Caco-2 (cell line): ENCODE results near the gene LRRC59. TPM values are rescaled to one million over a fixed set of nuclear protein-coding genes. Genes with fewer than 3 reads are reported as not detected.

Experiments
- BruUV-seq: library from RNA; stranded (reverse); fragments of 400-500 nt; replicated peaks from 2 replicates; lab custom pipeline; 2021; lab: Mats Ljungman, UMichigan
- CTCF ChIA-PET: fragments of 300-600 bp; sonication (Branson Sonifier 250); formaldehyde crosslinking; loops from one replicate; lab custom pipeline; 2022; ENCODE audit warnings: antibody characterized with exemption; lab: Charles Lee
- POLR2A ChIA-PET: fragments of 300-600 bp; sonication (Branson Sonifier 250); formaldehyde crosslinking; loops from one replicate; lab custom pipeline; 2022; ENCODE audit warnings: antibody characterized with exemption; lab: Charles Lee
- DNase-seq, 2 experiments: peaks; one replicate each; pipeline versions ENCODE4 v3.0.0 to v3.0.0-alpha.2; 2020 to 2022
- H3K27me3 ChIP-seq: replicated peaks from 2 replicates; pipeline ENCODE4 v1.6.0; 2011; ENCODE audit warnings: low read length; ENCODE audit not compliant: control insufficient read depth, insufficient read depth
- H3K36me3 ChIP-seq: 2 replicates; pipeline ENCODE4 v1.5.1; 2011; ENCODE audit warnings: low read length; ENCODE audit not compliant: control insufficient read depth, insufficient read depth
- H3K4me1 ChIP-seq: fragments of 250-450 bp; sonication (Bioruptor Pico); 2 replicates; pipeline ENCODE4 v1.5.1; 2020; ENCODE audit warnings: mild to moderate bottlenecking
- H3K4me3 ChIP-seq: 2 replicates; pipeline ENCODE4 v1.5.1; 2011; ENCODE audit warnings: low read depth, mild to moderate bottlenecking, control low read depth, low read length
- H3K9me3 ChIP-seq: fragments of 250-450 bp; sonication (Bioruptor Pico); 2 replicates; pipeline ENCODE4 v1.5.1; 2020; ENCODE audit warnings: mild to moderate bottlenecking, moderate library complexity
- H3K27ac Mint-ChIP-seq: one replicate; pipeline ENCODE4 v1.8.0; 2022; ENCODE audit warnings: mixed read lengths; ENCODE audit not compliant: unreplicated experiment
- H3K27me3 Mint-ChIP-seq: one replicate; pipeline ENCODE4 v1.8.0; 2022; ENCODE audit warnings: mixed read lengths; ENCODE audit not compliant: insufficient read depth, unreplicated experiment
- H3K36me3 Mint-ChIP-seq: one replicate; pipeline ENCODE4 v1.8.0; 2022; ENCODE audit warnings: mild to moderate bottlenecking, mixed read lengths; ENCODE audit not compliant: insufficient read depth, unreplicated experiment
- H3K4me1 Mint-ChIP-seq: one replicate; pipeline ENCODE4 v1.8.0; 2022; ENCODE audit warnings: low read depth, mixed read lengths; ENCODE audit not compliant: unreplicated experiment
- H3K4me3 Mint-ChIP-seq: one replicate; pipeline ENCODE4 v1.8.0; 2022; ENCODE audit warnings: mild to moderate bottlenecking, moderate library complexity, mixed read lengths; ENCODE audit not compliant: unreplicated experiment
- H3K9me3 Mint-ChIP-seq: one replicate; pipeline ENCODE4 v1.8.0; 2022; ENCODE audit warnings: mixed read lengths; ENCODE audit not compliant: unreplicated experiment
- CTCF ChIP-seq, 2 experiments: fragments of 200-600 bp in 1 of 2; IDR thresholded peaks; 1 replicate in 1 of 2; 2 replicates in 1 of 2; pipeline versions ENCODE4 v1.5.1 to v1.8.0; 2011 to 2022; ENCODE audit warnings: antibody characterized with exemption in 1 of 2, control low read depth in 1 of 2, inconsistent platforms in 1 of 2, low read depth in 1 of 2, low read length in 1 of 2, mild to moderate bottlenecking in 1 of 2, moderate library complexity in 1 of 2; ENCODE audit not compliant: insufficient read depth in 1 of 2, severe bottlenecking in 1 of 2, unreplicated experiment in 1 of 2
- intact Hi-C: fragments of 100-400 bp; cut with micrococcal nuclease; formaldehyde crosslinking; loops from one replicate; pipeline ENCODE4 v1.10.0; 2022; ENCODE audit not compliant: unreplicated experiment
- total RNA-seq: library from RNA; stranded (reverse); gene quantifications from 2 replicates; pipeline ENCODE4 v1.2.3, GENCODE V29; 2022

The LRRC59 gene
- total RNA-seq, 1 experiment from 2014 or later: 324 TPM

GRCh38 chr17:50424246-50424995, 27.1 kb upstream of the LRRC59 start:
- peak in 1 of 2 experiments; percentile 50 for DNase-seq
- intact Hi-C loops: no loop called here
- H3K9me3 ChIP-seq: no peaks in the 10 kb centered on the region
- no TSS peak for BruUV-seq
- H3K27me3 Mint-ChIP-seq: no peaks in the 10 kb centered on the region
- H3K4me1 Mint-ChIP-seq: peaks cover 50% of the 10 kb centered on the region
- no peaks in the 10 kb centered on the region for H3K9me3 Mint-ChIP-seq
- peak overlapping the region; percentile 34 for H3K4me3 Mint-ChIP-seq
- no peaks in the 10 kb centered on the region for H3K36me3 Mint-ChIP-seq
- TF ChIP-seq CTCF (IDR thresholded peaks at IDR 0.05; ENCODE audit: insufficient read depth in 1 of 2, low read depth in 1 of 2, low read length in 1 of 2, severe bottlenecking in 1 of 2, unreplicated experiment in 1 of 2): no peak
- POLR2A ChIA-PET: no interaction called here
- CTCF ChIA-PET: interaction anchor here (1.0 to 3.6 kb wide), 3 partner anchors 19 to 60 kb away, joined by 3 to 40 read pairs (median 4); partner anchors contain the start of gene LRRC59
- no peaks in the 10 kb centered on the region for H3K36me3 ChIP-seq
- H3K4me3 ChIP-seq: no peak overlapping the region
- peaks cover 54% of the 10 kb centered on the region for H3K4me1 ChIP-seq
- no peaks in the 10 kb centered on the region for H3K27me3 ChIP-seq
- H3K27ac Mint-ChIP-seq: peak overlapping the region; percentile 54

GRCh38 chr17:50423553-50424159, 26.3 kb upstream of the LRRC59 start:
- no TSS peak for BruUV-seq
- H3K27me3 Mint-ChIP-seq: peaks cover 3% of the 10 kb centered on the region
- Histone ChIP-seq H3K9me3 (0 out of 2 replicates have a peak, but pooled peaks cover 3% of the 10 kb centered on the region), H3K4me1 (peaks cover 46% of the 10 kb centered on the region), H3K4me3 (no peak overlapping the region), H3K36me3 (no peaks in the 10 kb centered on the region), H3K27me3 (no peaks in the 10 kb centered on the region)
- peak overlapping the region; percentile 54 for H3K27ac Mint-ChIP-seq
- TF ChIP-seq CTCF (IDR thresholded peaks at IDR 0.05; ENCODE audit: insufficient read depth in 1 of 2, low read depth in 1 of 2, low read length in 1 of 2, severe bottlenecking in 1 of 2, unreplicated experiment in 1 of 2): no peak
- H3K9me3 Mint-ChIP-seq: peaks cover 7% of the 10 kb centered on the region
- ChIA-PET CTCF (interaction anchor here (1.4 kb wide), 1 partner anchor 20 kb away, joined by 3 read pairs; no protein-coding TSS in a partner anchor), POLR2A (no interaction called here)
- H3K4me3 Mint-ChIP-seq: peak overlapping the region; percentile 34
- peaks cover 44% of the 10 kb centered on the region for H3K4me1 Mint-ChIP-seq
- no peaks in the 10 kb centered on the region for H3K36me3 Mint-ChIP-seq
- DNase-seq: peak; percentile 65 to 85
- intact Hi-C loops: no loop called here

- POLR2A ChIA-PET: no interaction called here
- no peak for TF ChIP-seq CTCF (IDR thresholded peaks at IDR 0.05; ENCODE audit: insufficient read depth in 1 of 2, low read depth in 1 of 2, low read length in 1 of 2, severe bottlenecking in 1 of 2, unreplicated experiment in 1 of 2)
- BruUV-seq: no TSS peak
- H3K4me3 ChIP-seq: no peak overlapping the region
- H3K4me3 Mint-ChIP-seq: no peak overlapping the region
- H3K4me1 Mint-ChIP-seq: peaks cover 40% of the 10 kb centered on the region
- H3K36me3 Mint-ChIP-seq: no peaks in the 10 kb centered on the region
- H3K27me3 ChIP-seq: no peaks in the 10 kb centered on the region
- peaks cover 7% of the 10 kb centered on the region for H3K27me3 Mint-ChIP-seq
- no peak overlapping the region for H3K27ac Mint-ChIP-seq
- CTCF ChIA-PET: interaction anchor here (0.6 to 2.7 kb wide), 3 partner anchors 13 to 634 kb away, joined by 3 to 13 read pairs (median 3); partner anchors contain the start of gene LRRC59
- peaks cover 11% of the 10 kb centered on the region for H3K9me3 Mint-ChIP-seq
- no peak for DNase-seq
- intact Hi-C loops: no loop called here
- H3K9me3 ChIP-seq: 0 out of 2 replicates have a peak, but pooled peaks cover 6% of the 10 kb centered on the region
- H3K36me3 ChIP-seq: no peaks in the 10 kb centered on the region
- peaks cover 37% of the 10 kb centered on the region for H3K4me1 ChIP-seq
Observed at GRCh38 chr17:50422738-50423137, 25.4 kb upstream of the LRRC59 start.
